ENCODE data around the gene CCDC50. TPM values are rescaled to one million over a fixed set of nuclear protein-coding genes. Genes with fewer than 3 reads are reported as not detected.

CCDC50 gene
- total and polyA plus RNA-seq, 10 of the 15 experiments (the other 5 are each of a cell fraction or from before 2014, with no cell fraction given) = 46.7 to 150 (median 125) TPM

GRCh38 chr3:191301017-191301416 is 28.2 kb upstream of the CCDC50 start (continued):
- TF ChIP-seq SMAD1 (IDR thresholded peaks at IDR 0.05; ENCODE audit: low read depth, partially characterized antibody) = no peak
- TF ChIP-seq ZNF217 (IDR thresholded peaks at IDR 0.05) = no peak
- no peak for TF ChIP-seq WRNIP1 (IDR thresholded peaks at IDR 0.05; ENCODE audit: borderline replicate concordance, low read depth, low read length)
- no peak for TF ChIP-seq CREB1 (IDR thresholded peaks at IDR 0.05; ENCODE audit: low read depth)
- TF ChIP-seq ETV6 (conservative IDR thresholded peaks at IDR 0.05 in 1 of 2, IDR thresholded peaks at IDR 0.05 in 1 of 2; ENCODE audit: borderline replicate concordance in 1 of 2, low read depth in 1 of 2) = peak in 1 of 2 experiments; percentile 38; a peak in 1 of 4 replicates
- TF ChIP-seq PAX5 (IDR thresholded peaks at IDR 0.05; ENCODE audit: borderline replicate concordance, low read depth, low read length) = no peak
- no peak for TF ChIP-seq ZNF687 (IDR thresholded peaks at IDR 0.05)
- TF ChIP-seq ZNF207 (IDR thresholded peaks at IDR 0.05; ENCODE audit: borderline replicate concordance) = no peak
- TF ChIP-seq CBFB (IDR thresholded peaks at IDR 0.05; ENCODE audit: low read depth) = 0 out of 2 replicates have a peak, but pooled peaks have one; percentile 42
- TF ChIP-seq CEBPB (IDR thresholded peaks at IDR 0.05; ENCODE audit: borderline replicate concordance in 1 of 2, low read depth in 2 of 2, low read length in 2 of 2) = no peak
- no peak for TF ChIP-seq EGR1 (IDR thresholded peaks at IDR 0.05; ENCODE audit: borderline replicate concordance in 1 of 2, low read depth in 2 of 2, low read length in 2 of 2)
- no peak for TF ChIP-seq USF2 (IDR thresholded peaks at IDR 0.05; ENCODE audit: borderline replicate concordance, low read depth, low read length)
- no peak for TF ChIP-seq ZNF24 (IDR thresholded peaks at IDR 0.05)
- TF ChIP-seq ZNF274 (IDR thresholded peaks at IDR 0.05; ENCODE audit: insufficient read depth, insufficient read length) = no peak
- TF ChIP-seq ESRRA (IDR thresholded peaks at IDR 0.05; ENCODE audit: low read length) = no peak
- peak; percentile 34; the same call in 1 of the 2 replicates for TF ChIP-seq RUNX3 (IDR thresholded peaks at IDR 0.05; ENCODE audit: low read length)
- TF ChIP-seq CHD1 (IDR thresholded peaks at IDR 0.05; ENCODE audit: low read depth, low read length) = no peak
- TF ChIP-seq KLF5 (IDR thresholded peaks at IDR 0.05; ENCODE audit: partially characterized antibody) = no peak
- TF ChIP-seq MXI1 (IDR thresholded peaks at IDR 0.05; ENCODE audit: low read depth, low read length) = no peak
- no peak for TF ChIP-seq POLR2AphosphoS5 (IDR thresholded peaks at IDR 0.05; ENCODE audit: low read length)
- TF ChIP-seq, protein P1, sequence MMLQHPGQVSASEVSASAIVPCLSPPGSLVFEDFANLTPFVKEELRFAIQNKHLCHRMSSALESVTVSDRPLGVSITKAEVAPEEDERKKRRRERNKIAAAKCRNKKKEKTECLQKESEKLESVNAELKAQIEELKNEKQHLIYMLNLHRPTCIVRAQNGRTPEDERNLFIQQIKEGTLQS (IDR thresholded peaks at IDR 0.05; ENCODE audit: borderline replicate concordance, extremely low read depth, low read depth, low read length) = no peak
- no peak for TF ChIP-seq GATAD2B (conservative IDR thresholded peaks at IDR 0.05; ENCODE audit: low read depth)
- TF ChIP-seq CBX5 (IDR thresholded peaks at IDR 0.05; ENCODE audit: low read depth) = 0 out of 2 replicates have a peak, but pooled peaks have one; percentile 40
- no peak for TF ChIP-seq RELA (IDR thresholded peaks at IDR 0.05; ENCODE audit: borderline replicate concordance, partially characterized antibody)
- TF ChIP-seq STAT1 (conservative IDR thresholded peaks at IDR 0.05) = no peak
- TF ChIP-seq IRF5 (IDR thresholded peaks at IDR 0.05; ENCODE audit: borderline replicate concordance) = no peak
- TF ChIP-seq JUNB (IDR thresholded peaks at IDR 0.05) = 0 out of 2 replicates have a peak, but pooled peaks have one; percentile 19

Measured in GM12878 (cell line).